GM12874 (cell line): ENCODE results near the gene GSDMA.
A peak's percentile ranks its signal among the peaks of the same experiment; 100 is the strongest.

Source experiments
- CTCF ChIP-seq: IDR thresholded peaks from 2 replicates; pipeline ENCODE4 v1.5.1; 2011; ENCODE audit warnings: low read depth, mild to moderate bottlenecking, control low read depth, low read length, moderate library complexity; ENCODE audit not compliant: insufficient read depth

The GSDMA gene

GRCh38 chr17:40024901-40025300 lies 62.1 kb downstream of the GSDMA start:
- no peak for TF ChIP-seq CTCF

- TF ChIP-seq CTCF, result no peak
Observed at GRCh38 chr17:40025559-40025958, 62.8 kb downstream of the GSDMA start.

- TF ChIP-seq CTCF, result no peak
Observed at GRCh38 chr17:40025991-40026815, 63.4 kb downstream of the GSDMA start.

DNA sequence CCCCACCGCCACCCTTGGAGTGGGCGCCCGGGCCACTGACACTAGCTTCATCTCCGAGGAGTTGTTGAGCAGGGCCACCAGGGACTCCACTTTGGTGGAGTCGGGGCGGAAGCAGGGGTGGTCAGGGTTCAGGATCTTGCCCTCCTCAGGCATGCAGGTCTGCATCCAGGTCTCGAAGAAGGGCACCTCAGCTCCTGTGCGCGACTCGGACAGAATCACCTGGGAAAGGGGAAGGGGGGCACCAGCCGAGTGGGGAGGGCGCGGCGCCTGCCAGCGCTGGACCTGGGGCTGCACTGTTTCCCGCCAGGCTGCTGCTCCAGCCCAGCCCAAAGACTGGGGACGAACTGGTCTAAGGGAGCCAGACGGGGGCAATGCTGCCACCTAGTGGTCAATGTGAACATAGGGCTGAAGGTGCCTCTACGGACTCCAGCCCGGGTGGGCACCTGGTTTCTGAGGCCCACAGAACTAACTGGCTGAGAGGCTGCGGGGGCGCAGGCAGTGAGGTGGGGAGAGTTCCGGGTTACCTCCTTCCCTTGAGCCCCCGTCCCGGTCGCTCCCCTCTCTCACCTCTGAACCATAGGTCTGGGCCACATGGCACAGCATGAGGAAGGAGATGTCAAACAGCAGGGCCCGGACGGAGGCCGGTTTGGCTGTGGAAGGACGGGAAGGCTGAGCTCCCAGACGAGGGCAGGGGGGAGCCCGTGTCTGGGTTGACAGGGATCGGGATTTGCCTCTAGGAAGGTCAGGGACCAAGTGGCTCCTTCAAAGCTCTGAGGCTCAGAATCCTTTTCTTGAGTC lies 64.2 kb downstream of the GSDMA start:
- TF ChIP-seq CTCF, result peak; percentile 93
